ENCODE results near the gene TRPV5.

GRCh38 chr7:142954680-142955268 is 21.2 kb upstream of the TRPV5 start:
- TF ChIP-seq EZH2 (IDR thresholded peaks at IDR 0.05; ENCODE audit: insufficient read depth, poor library complexity, severe bottlenecking) (no peak), EZH2phosphoT487 (IDR thresholded peaks at IDR 0.05; ENCODE audit: insufficient read depth, low read depth) (no peak)
